Activated naive CD8-positive, alpha-beta T cell treated with anti-CD3 and anti-CD28 coated beads for 36 hours (primary cell): Measurements from ENCODE around the gene ARVCF. TPM values are rescaled to one million over a fixed set of nuclear protein-coding genes. Genes with fewer than 3 reads are reported as not detected.
A peak's percentile ranks its signal among the peaks of the same experiment; 100 is the strongest.
"Not testable (repeated sequence)": the region's sequence is repeated elsewhere in the genome, so short reads cannot be mapped to it uniquely, and the experiment has no call there.

Experiments
- DNase-seq: peaks from one replicate; pipeline ENCODE4 v3.0.0; 2021
- H3K27ac Mint-ChIP-seq: one replicate; pipeline ENCODE4 v1.8.0; 2022; ENCODE audit warnings: mild to moderate bottlenecking, moderate library complexity, mixed read lengths
- H3K27me3 Mint-ChIP-seq: one replicate; pipeline ENCODE4 v1.8.0; 2022; ENCODE audit warnings: mild to moderate bottlenecking, mixed read lengths
- H3K36me3 Mint-ChIP-seq: one replicate; pipeline ENCODE4 v1.8.0; 2021; ENCODE audit warnings: mild to moderate bottlenecking, mixed read lengths
- H3K4me1 Mint-ChIP-seq: one replicate; pipeline ENCODE4 v1.8.0; 2021; ENCODE audit warnings: mixed read lengths
- H3K4me3 Mint-ChIP-seq: one replicate; pipeline ENCODE4 v1.8.0; 2022; ENCODE audit warnings: mild to moderate bottlenecking, moderate library complexity, mixed read lengths
- H3K9me3 Mint-ChIP-seq: one replicate; pipeline ENCODE4 v1.8.0; 2022; ENCODE audit warnings: mixed read lengths
- total RNA-seq, 2 experiments: library from RNA; stranded (reverse); gene quantifications; one replicate each; pipeline ENCODE4 v1.2.3, GENCODE V29; 2021

Gene ARVCF
- total RNA-seq, 2 experiments from 2014 or later: 1.1 to 1.6 TPM

- DNase-seq: no peak
- Mint-ChIP-seq H3K27ac (no peak overlapping the region), H3K4me1 (peaks cover 21% of the 10 kb centered on the region), H3K9me3 (no peaks in the 10 kb centered on the region), H3K4me3 (no peak overlapping the region), H3K36me3 (peaks cover 14% of the 10 kb centered on the region), H3K27me3 (no peaks in the 10 kb centered on the region)
These were observed 65.3 kb downstream of the ARVCF start for GRCh38 chr22:19951346-19951745.

DNA sequence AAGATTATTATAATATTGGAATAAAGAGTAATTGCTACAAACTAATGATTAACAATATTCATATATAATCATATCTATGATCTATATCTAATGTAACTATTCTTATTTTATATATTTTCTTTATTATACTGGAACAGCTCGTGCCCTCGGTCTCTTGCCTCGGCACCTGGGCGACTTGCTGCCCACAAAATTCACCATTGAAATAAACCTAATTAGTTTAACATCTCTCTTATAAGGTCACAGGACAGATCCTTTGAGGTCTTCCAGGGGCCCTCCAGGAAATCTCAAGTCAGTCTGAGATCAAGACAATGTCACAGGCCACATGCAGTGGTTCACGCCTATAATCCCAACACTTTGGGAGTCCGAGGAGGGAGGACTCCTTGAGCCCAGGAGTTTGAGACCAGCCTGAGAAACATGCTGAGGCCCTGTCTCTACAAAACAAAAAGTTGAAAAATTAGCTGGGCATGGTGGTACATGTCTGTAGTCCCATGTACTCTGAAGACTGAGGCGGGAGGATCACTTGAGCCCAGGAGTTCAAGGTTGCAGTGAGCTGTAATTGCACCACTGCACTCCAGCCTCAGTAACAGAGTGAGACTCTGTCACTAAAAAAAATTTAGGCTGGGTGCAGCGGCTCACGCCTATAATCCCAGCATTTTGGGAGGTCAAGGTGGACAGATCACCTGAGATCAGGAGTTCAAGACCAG is 68.4 kb downstream of the ARVCF start:
- H3K4me1 Mint-ChIP-seq: peaks cover 29% of the 10 kb centered on the region
- H3K4me3 Mint-ChIP-seq: no peak overlapping the region
- no peak overlapping the region for H3K27ac Mint-ChIP-seq
- peaks cover 2% of the 10 kb centered on the region for H3K9me3 Mint-ChIP-seq
- no peaks in the 10 kb centered on the region for H3K27me3 Mint-ChIP-seq
- H3K36me3 Mint-ChIP-seq: peaks cover 22% of the 10 kb centered on the region
- DNase-seq: no peak

- Mint-ChIP-seq H3K4me3 (peak overlapping the region; percentile 98), H3K9me3 (peaks cover 2% of the 10 kb centered on the region), H3K27ac (peak overlapping the region; percentile 96), H3K27me3 (no peaks in the 10 kb centered on the region), H3K36me3 (peaks cover 27% of the 10 kb centered on the region), H3K4me1 (peaks cover 41% of the 10 kb centered on the region)
- DNase-seq: no peak
These were observed 73.3 kb downstream of the ARVCF start for GRCh38 chr22:19943082-19944026.

- Mint-ChIP-seq H3K27me3 (no peaks in the 10 kb centered on the region), H3K9me3 (peaks cover 2% of the 10 kb centered on the region), H3K27ac (peak overlapping the region; percentile 96), H3K36me3 (peaks cover 33% of the 10 kb centered on the region), H3K4me3 (peak overlapping the region; percentile 98), H3K4me1 (peaks cover 39% of the 10 kb centered on the region)
- no peak for DNase-seq
These were observed 74.2 kb downstream of the ARVCF start for GRCh38 chr22:19942157-19943081.

DNA sequence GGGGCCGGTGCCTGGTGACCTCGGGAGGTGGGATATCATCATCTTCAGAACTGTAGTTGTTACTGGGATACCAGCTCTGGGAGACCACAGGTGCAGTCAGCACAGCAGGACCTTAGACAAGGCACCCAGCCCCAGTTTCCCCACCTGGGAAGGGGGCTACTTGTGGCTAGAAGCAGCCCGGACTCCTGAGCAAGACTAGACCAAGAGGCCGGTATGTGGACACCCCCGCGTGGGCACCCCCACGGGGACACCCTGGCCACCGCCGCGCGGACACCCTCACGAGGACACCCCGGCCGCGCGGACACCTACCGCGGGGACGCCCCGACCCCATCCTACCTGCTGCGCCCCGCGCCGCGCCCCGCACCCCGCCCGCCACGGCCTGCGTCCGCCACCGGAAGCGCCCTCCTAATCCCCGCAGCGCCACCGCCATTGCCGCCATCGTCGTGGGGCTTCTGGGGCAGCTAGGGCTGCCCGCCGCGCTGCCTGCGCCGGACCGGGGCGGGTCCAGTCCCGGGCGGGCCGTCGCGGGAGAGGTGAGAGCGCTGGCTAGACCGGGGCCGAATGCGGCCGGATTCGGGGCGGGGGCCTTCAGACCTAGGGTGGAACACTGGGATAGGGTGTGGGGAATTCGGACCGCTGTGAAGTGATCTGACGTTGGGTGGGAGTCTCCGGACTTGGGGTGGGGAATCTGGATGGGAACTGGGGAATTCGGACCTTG is 75.1 kb downstream of the ARVCF start, which contains the start of the genes COMT and TXNRD2:
COMT (plus strand) TSS at position 408 of the 718 bp plus-strand sequence. CDS start 20,755 bp downstream, outside the sequence.
TXNRD2 (minus strand) TSS at position 454 of the 718 bp plus-strand sequence; CDS start at position 439, 15 bp downstream.
- peak; percentile 79 for DNase-seq
- peaks cover 32% of the 10 kb centered on the region for H3K4me1 Mint-ChIP-seq
- peak within 1 kb of the TSS; percentile 98 for H3K4me3 Mint-ChIP-seq
- no peaks in the 10 kb centered on the region for H3K27me3 Mint-ChIP-seq
- H3K36me3 Mint-ChIP-seq: peaks cover 35% of the 10 kb centered on the region
- peak within 1 kb of the TSS; percentile 96 for H3K27ac Mint-ChIP-seq
- peaks cover 5% of the 10 kb centered on the region for H3K9me3 Mint-ChIP-seq

GRCh38 chr22:19940536-19941364 is 75.9 kb downstream of the ARVCF start:
- Mint-ChIP-seq H3K27ac (peak overlapping the region; percentile 78), H3K4me3 (peak overlapping the region; percentile 98), H3K36me3 (peaks cover 43% of the 10 kb centered on the region), H3K27me3 (no peaks in the 10 kb centered on the region), H3K4me1 (peaks cover 25% of the 10 kb centered on the region), H3K9me3 (peaks cover 11% of the 10 kb centered on the region)
- no peak for DNase-seq

DNA sequence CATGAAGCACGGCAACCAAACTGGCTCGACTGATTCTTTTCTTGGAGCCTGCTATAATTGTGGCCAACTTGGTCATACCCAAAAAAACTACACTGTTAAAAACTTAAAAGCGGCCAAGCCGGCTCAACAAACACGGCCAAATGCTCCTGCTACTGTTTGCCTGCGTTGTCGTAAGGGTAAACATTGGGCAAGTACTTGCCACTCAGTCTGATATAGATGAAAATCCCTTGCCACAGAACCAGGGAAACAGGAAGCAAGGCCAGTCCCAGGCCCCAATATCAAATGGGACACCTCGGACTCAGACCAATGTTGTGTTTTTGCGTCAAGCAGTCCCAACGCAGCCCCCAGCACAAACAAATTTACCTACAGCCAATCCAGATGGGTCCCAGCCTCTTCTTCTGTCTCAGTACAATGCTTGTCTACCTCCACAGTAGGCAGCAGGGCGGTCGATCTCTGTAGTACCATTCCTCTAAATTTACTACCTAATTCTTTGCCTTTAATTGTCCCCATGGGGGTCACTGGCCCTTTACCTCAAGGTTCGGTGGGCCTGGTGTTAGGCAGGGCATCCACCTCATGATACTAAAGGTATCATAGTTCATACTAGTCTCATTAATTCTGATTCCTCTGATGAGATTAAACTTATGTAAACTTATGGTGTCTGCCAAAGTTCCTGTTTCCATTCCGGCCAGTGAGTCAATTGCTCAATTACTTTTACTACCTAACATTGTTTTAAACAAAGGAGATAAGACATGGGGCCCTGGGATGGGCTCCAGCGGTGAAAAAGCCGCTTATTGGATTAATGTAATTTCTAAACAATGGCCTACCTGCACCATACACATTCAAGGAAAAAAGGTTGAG is 78.8 kb downstream of the ARVCF start:
- H3K27me3 Mint-ChIP-seq: no peaks in the 10 kb centered on the region
- no peak overlapping the region for H3K4me3 Mint-ChIP-seq
- H3K27ac Mint-ChIP-seq: no peak overlapping the region
- peaks cover 14% of the 10 kb centered on the region for H3K4me1 Mint-ChIP-seq
- peaks cover 38% of the 10 kb centered on the region for H3K36me3 Mint-ChIP-seq
- DNase-seq: no peak
- H3K9me3 Mint-ChIP-seq: peaks cover 16% of the 10 kb centered on the region

DNA sequence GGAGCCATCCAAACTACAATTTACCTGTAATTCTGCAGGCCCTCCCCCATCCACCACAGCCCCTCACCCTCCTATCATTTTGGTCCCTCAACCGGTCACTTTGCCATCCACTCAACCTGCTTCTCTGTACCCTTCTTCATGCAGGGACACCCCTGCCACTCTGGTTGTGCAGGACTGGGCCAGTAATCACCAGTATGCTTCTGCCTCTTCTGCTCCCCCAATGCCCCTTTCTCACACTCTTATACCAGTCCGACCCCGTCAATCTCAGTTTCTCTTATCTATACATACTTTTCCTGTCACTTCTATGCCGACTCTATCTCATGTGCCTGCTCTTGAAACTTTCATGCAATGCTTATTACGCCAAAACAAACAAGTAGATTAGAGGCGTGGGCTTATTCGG is 80.1 kb downstream of the ARVCF start:
- Mint-ChIP-seq H3K4me1 (peaks cover 9% of the 10 kb centered on the region), H3K27me3 (no peaks in the 10 kb centered on the region), H3K27ac (no peak overlapping the region), H3K9me3 (peaks cover 16% of the 10 kb centered on the region), H3K36me3 (peaks cover 29% of the 10 kb centered on the region), H3K4me3 (no peak overlapping the region)
- DNase-seq: no peak

DNA sequence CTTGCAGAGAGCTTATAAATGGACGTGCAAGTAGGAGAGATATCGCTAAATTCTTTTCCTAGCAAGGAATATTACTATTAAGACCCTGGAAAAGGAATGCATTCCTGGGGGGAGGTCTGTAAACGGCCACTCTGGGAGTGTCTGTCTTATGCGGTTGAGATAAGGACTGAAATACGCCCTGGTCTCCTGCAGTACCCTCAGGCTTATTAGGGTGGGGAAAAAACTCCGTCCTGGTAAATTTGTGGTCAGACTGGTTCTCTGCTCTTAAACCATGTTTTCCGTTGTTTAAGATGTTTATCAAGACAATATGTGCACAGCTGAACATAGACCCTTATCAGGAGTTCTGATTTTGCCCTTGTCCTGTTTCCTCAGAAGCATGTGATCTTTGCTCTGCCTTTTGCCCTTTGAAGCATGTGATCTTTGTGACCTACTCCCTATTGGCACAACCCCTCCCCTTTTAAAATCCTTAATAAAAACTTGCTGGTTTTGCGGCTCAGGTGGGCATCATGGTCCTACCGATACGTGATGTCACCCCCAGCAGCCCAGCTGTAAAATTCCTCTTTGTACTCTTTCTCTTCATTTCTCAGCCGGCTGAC is 81.4 kb downstream of the ARVCF start:
- H3K4me1 Mint-ChIP-seq, H3K27me3 Mint-ChIP-seq, H3K27ac Mint-ChIP-seq, H3K4me3 Mint-ChIP-seq, DNase-seq: not testable (repeated sequence)
- Mint-ChIP-seq H3K36me3 (peaks cover 29% of the 10 kb centered on the region), H3K9me3 (peaks cover 16% of the 10 kb centered on the region)

DNA sequence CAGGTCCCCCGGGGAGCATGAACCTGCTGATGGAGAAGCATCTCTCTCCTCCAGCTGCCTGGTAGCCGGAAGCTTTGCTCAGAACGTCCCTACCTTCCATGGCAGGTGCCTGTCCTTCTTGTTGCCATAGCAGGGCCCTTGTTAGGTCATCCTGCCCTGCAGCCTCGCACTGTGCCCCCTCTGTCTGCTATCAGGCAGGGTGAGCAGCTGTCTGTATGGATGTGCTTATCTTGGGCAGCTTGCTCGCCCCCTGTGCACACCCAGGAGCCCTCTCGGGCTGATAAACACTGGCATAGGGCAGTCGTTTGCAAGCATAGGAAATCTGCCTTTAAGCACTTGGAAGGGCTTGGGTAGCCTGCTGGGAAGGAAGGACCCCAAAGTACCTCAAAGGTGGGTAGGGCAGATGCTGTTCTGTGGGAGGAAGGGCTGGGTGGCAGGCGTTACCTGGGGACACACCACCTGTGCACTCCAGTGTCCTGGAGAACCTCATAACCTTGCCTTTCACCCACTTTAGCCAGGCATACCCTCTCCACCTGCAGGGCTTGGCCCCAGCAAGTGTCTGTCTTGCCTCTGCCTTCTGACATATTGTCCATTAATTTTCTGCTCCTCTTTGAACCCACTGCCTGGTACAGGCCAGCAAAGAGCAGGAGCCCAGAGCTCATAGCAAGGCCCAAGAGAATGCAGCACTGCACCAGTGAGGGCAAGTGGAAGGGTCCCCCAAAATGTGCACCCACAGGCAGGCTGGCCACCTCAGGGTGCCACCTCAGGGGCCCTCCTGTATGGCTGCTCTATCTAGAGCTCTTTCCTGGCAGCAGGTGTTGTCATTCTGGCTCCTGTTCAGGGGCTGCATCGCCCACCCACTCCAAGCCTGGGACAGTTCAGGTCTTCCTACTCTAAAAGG is 83.0 kb downstream of the ARVCF start:
- Mint-ChIP-seq H3K27me3 (no peaks in the 10 kb centered on the region), H3K9me3 (peaks cover 16% of the 10 kb centered on the region), H3K4me1 (no peaks in the 10 kb centered on the region)

GRCh38 chr22:19932367-19933206 is 84.0 kb downstream of the ARVCF start:
- H3K4me3 Mint-ChIP-seq: no peak overlapping the region
- DNase-seq: no peak
- peaks cover 25% of the 10 kb centered on the region for H3K36me3 Mint-ChIP-seq
- no peaks in the 10 kb centered on the region for H3K4me1 Mint-ChIP-seq
- H3K9me3 Mint-ChIP-seq: peaks cover 16% of the 10 kb centered on the region
- H3K27ac Mint-ChIP-seq: no peak overlapping the region
- no peaks in the 10 kb centered on the region for H3K27me3 Mint-ChIP-seq

More for the DNA sequence above, 83.0 kb downstream of the ARVCF start:
- Mint-ChIP-seq H3K4me3 (no peak overlapping the region), H3K27ac (no peak overlapping the region), H3K36me3 (peaks cover 29% of the 10 kb centered on the region)
- no peak for DNase-seq
